ENCODE data around the gene MEIOB. TPM values are rescaled to one million over a fixed set of nuclear protein-coding genes. Genes with fewer than 3 reads are reported as not detected.

MEIOB gene
- polyA plus RNA-seq, 2 of the 4 experiments (the other 2 are of a cell fraction): 2.9 to 9.1 TPM

- WGBS (ENCODE audit: missing lambda C conversion rate): 89% methylated on average over 18 of the region's 20 CpGs
- no peak for TF ChIP-seq RNF2 (IDR thresholded peaks at IDR 0.05; ENCODE audit: borderline replicate concordance, low read depth)
- TF ChIP-seq, protein P1, sequence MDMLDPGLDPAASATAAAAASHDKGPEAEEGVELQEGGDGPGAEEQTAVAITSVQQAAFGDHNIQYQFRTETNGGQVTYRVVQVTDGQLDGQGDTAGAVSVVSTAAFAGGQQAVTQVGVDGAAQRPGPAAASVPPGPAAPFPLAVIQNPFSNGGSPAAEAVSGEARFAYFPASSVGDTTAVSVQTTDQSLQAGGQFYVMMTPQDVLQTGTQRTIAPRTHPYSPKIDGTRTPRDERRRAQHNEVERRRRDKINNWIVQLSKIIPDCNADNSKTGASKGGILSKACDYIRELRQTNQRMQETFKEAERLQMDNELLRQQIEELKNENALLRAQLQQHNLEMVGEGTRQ (IDR thresholded peaks at IDR 0.05): no peak
- TF ChIP-seq PBX3 (IDR thresholded peaks at IDR 0.05): no peak
- no peak for TF ChIP-seq FOXS1 (CRISPR knock-in tag; IDR thresholded peaks at IDR 0.05)
- TF ChIP-seq MAZ (IDR thresholded peaks at IDR 0.05; ENCODE audit: borderline replicate concordance, low read depth, low read length): no peak
- no peak for TF ChIP-seq HEYL (CRISPR knock-in tag; IDR thresholded peaks at IDR 0.05)
- no peak for TF ChIP-seq ELK1 (IDR thresholded peaks at IDR 0.05; ENCODE audit: low read depth, low read length)
- no peak for TF ChIP-seq MYC (IDR thresholded peaks at IDR 0.05; ENCODE audit: borderline replicate concordance, low read length)
- no peak for TF ChIP-seq RARB (CRISPR knock-in tag; IDR thresholded peaks at IDR 0.05)
- TF ChIP-seq NFE2L2 (conservative IDR thresholded peaks at IDR 0.05; ENCODE audit: low read length): no peak
- no peak for TF ChIP-seq SREBF2 (IDR thresholded peaks at IDR 0.05)
- TF ChIP-seq NPAS2 (CRISPR knock-in tag; IDR thresholded peaks at IDR 0.05; ENCODE audit: borderline replicate concordance): no peak
- TF ChIP-seq FOSB (CRISPR knock-in tag; IDR thresholded peaks at IDR 0.05): no peak
- no peak for TF ChIP-seq MAX (IDR thresholded peaks at IDR 0.05)
- TF ChIP-seq JUNB (IDR thresholded peaks at IDR 0.05): no peak
- TF ChIP-seq KDM1A (IDR thresholded peaks at IDR 0.05; ENCODE audit: low read depth): no peak
- TF ChIP-seq, protein P2, sequence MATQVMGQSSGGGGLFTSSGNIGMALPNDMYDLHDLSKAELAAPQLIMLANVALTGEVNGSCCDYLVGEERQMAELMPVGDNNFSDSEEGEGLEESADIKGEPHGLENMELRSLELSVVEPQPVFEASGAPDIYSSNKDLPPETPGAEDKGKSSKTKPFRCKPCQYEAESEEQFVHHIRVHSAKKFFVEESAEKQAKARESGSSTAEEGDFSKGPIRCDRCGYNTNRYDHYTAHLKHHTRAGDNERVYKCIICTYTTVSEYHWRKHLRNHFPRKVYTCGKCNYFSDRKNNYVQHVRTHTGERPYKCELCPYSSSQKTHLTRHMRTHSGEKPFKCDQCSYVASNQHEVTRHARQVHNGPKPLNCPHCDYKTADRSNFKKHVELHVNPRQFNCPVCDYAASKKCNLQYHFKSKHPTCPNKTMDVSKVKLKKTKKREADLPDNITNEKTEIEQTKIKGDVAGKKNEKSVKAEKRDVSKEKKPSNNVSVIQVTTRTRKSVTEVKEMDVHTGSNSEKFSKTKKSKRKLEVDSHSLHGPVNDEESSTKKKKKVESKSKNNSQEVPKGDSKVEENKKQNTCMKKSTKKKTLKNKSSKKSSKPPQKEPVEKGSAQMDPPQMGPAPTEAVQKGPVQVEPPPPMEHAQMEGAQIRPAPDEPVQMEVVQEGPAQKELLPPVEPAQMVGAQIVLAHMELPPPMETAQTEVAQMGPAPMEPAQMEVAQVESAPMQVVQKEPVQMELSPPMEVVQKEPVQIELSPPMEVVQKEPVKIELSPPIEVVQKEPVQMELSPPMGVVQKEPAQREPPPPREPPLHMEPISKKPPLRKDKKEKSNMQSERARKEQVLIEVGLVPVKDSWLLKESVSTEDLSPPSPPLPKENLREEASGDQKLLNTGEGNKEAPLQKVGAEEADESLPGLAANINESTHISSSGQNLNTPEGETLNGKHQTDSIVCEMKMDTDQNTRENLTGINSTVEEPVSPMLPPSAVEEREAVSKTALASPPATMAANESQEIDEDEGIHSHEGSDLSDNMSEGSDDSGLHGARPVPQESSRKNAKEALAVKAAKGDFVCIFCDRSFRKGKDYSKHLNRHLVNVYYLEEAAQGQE (IDR thresholded peaks at IDR 0.05): no peak
- TF ChIP-seq TP53 (CRISPR knock-in tag; IDR thresholded peaks at IDR 0.05): no peak
- no peak overlapping the region for H3K4me3 ChIP-seq
- DNase-seq (ENCODE audit: low read depth in 1 of 2, low spot score in 1 of 2) (no peak), ATAC-seq (no peak), FAIRE-seq (no peak)
- H3K27ac ChIP-seq: no peak overlapping the region
- no peaks in the 10 kb centered on the region for H3K9me3 ChIP-seq
- no peaks in the 10 kb centered on the region for H3K4me1 ChIP-seq
- CTCF ChIA-PET: interaction anchor here (0.8 to 3.2 kb wide), 3 partner anchors 14 to 44 kb away, joined by 3 to 13 read pairs (median 5); no protein-coding TSS in a partner anchor
- POLR2A ChIA-PET: no interaction called here
- H3K4me2 ChIP-seq: no peak overlapping the region
Measured at GRCh38 chr16:1902547-1903219, 30.7 kb upstream of the MEIOB start.

GRCh38 chr16:1900452-1900774, 28.4 kb upstream of the MEIOB start:
- DNase-seq (ENCODE audit: low read depth in 1 of 2, low spot score in 1 of 2): no peak
- TF ChIP-seq KDM1A (IDR thresholded peaks at IDR 0.05; ENCODE audit: low read depth) (no peak), JUN (IDR thresholded peaks at IDR 0.05) (no peak)
- H3K4me1 ChIP-seq: no peaks in the 10 kb centered on the region
- CTCF ChIA-PET: interaction anchor here (1.0 to 3.2 kb wide), 3 partner anchors 16 to 240 kb away, joined by 3 to 13 read pairs (median 4); no protein-coding TSS in a partner anchor
- ATAC-seq: no peak
- no peaks in the 10 kb centered on the region for H3K9me3 ChIP-seq
- H3K27ac ChIP-seq: no peak overlapping the region
- 80% methylated on average over 9 of the region's 9 CpGs for WGBS (ENCODE audit: missing lambda C conversion rate)
- no peak for FAIRE-seq
- H3K4me3 ChIP-seq: no peak overlapping the region
- H3K4me2 ChIP-seq: no peak overlapping the region
- POLR2A ChIA-PET: no interaction called here
